GM18870 (cell line): ENCODE measurements around the gene WWC1.
"Not testable (repeated sequence)": the region's sequence is repeated elsewhere in the genome, so short reads cannot be mapped to it uniquely, and the experiment has no call there.

Experiments
- ATAC-seq: cut with Tn5 transposase; IDR thresholded peaks from one replicate; pipeline ENCODE4 v1.9.1; 2021; ENCODE audit warnings: moderate library complexity; ENCODE audit not compliant: unreplicated experiment

The WWC1 gene

DNA sequence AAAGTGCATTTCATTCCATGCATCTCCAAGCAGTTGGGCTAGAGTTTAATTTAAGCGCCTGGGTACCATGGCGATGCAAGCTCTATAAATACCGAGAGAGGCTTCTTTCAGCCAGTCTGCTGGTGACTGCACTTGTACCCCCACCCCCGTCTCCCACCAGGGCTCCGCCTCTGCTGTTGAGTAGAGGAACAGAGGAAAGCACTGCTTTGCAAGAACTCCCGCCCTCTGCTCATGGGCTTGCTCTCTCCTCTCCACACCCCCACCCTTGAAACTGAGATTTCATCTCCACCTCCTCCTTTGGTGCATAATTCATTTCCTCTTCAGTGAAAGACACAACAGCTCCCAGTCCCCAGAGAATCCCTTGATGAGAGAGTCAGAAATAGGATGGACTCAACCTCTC lies 5.1 kb upstream of the WWC1 start:
- no peak for ATAC-seq

DNA sequence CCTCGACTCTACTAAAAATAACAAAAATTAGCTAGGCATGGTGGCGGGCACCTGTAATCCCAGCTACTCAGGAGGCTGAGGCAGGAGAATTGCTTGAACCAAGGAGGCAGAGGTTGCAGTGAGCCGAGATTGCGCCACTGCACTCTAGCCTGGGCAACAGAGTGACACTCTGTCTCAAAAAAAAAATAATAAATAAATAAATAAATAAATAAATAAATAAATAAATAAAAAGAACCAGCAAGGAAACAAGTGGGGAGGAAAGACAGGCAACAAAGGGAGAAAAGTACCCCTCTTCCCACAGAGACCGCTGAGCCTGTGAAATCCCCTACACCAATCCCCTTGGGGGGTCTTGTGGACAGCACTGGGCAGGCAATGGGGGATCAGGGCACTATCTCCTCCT lies 4.6 kb upstream of the WWC1 start:
- not testable (repeated sequence) for ATAC-seq

DNA sequence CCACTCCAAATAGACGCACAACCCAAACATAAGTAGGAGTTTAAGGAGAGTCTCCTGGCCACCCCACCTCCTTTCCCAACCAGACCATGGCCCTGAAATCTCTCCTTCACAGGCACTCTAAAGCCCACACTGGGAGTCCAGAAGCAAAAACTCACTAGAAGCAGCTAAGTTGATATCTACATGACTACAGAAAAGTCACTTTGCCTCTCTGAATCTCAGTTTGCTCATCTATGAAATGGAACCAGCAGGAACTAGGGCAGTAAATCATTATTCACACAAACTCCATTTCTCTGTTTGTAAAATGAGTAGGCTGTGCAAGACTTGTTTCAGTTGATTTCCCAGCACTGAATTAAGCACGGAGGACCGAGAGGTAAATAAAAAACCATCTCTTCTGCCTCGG lies 4.1 kb upstream of the WWC1 start:
- no peak for ATAC-seq

DNA sequence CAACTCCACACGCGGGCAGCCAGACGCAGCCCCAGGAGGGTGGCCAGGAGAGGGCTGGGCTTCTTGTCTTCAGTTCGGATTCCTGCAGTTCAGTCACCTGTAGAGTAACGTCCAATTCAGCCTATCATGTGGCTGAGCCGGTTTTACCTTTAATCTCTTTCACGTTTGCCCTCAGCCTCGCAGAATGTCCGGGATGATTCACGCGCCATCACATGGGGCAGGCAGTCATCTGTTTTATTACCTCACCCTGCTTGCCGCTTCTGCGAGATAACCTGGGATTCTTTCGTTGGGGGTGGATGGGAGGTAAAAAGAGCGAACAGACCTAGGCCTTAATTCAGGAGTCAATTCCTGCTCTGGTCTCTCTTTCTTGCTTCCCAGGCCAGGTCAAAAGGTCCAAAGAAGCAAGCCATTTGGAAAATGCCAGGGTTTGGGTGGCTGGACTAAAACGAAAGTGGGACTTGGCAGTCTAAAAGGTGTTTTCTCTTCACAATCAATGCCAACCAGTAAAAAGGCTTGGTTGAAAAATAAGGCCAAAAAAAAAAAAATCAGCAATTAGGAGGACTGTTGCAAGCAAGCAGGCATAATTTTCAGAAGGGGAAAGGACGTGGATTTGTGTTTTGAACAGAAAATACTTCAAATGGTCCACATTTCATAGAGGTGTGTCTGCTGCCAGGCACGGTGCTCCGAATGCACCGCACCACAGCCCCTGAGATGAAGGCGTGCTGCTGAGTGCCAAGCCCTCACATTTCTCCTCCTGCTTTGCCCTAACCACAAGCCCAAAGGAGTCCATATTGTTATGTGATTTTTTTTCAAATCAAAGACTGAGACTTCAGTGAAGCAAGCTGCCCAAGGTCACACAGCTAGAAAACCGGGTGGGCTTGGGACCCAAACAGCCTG lies 2.8 kb upstream of the WWC1 start:
- no peak for ATAC-seq

DNA sequence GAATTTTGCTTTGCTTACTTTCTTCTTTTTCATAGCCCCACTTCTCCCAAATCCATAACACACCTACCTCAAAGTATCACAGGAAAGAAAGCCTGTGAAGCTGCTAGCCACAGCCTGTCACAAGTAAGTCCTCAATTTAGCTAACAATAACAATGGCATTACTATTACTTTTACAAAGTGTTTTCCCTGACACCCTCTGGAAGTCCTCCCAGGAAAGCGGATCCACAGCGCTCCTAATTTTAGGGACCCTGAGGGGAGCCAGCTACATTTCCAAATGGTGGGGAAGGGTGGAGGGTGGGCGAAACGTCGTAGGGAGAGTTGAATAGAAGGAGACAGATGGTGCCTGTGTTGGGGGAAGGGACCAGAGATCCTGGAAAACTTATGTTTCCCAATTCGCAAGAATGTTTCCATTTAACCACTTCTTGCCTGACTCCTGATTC lies 523 bp upstream of the WWC1 start:
- ATAC-seq: no peak

DNA sequence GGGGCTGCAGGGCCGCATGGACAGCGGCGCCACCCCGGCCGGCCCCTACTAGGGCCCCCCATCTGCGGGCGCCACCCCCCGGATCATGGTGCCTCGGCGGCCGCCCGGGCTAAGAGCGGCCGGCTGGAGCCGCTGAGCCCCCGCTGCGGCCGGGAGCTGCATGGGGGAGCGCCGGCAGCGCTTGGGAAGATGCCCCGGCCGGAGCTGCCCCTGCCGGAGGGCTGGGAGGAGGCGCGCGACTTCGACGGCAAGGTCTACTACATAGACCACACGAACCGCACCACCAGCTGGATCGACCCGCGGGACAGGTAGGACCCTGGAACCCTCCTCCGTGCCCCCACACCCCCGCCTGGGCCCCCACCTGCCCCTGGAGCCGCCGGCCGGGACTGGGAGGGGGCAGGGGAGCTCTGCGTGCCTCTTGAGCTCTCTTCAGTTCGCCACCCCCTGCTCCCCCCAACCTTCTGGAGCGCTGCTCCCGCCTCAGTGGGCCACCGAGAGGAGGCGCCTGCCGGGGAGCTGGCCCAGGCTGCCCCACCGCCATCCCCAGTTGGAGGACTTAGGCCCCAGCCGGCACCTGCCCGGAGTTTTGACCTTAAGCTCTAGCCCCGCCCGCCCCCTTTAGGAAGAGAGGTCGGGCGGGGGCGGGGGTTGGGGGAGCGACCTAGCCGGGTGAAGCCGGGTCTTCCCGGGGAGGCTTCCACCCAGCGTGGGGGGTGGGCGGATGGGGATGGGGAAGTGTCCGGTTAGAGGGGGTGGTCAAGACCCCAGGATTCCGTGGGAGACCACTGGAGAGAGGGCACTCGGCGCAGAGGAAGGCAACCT lies 730 bp downstream of the WWC1 start:
- ATAC-seq: no peak

DNA sequence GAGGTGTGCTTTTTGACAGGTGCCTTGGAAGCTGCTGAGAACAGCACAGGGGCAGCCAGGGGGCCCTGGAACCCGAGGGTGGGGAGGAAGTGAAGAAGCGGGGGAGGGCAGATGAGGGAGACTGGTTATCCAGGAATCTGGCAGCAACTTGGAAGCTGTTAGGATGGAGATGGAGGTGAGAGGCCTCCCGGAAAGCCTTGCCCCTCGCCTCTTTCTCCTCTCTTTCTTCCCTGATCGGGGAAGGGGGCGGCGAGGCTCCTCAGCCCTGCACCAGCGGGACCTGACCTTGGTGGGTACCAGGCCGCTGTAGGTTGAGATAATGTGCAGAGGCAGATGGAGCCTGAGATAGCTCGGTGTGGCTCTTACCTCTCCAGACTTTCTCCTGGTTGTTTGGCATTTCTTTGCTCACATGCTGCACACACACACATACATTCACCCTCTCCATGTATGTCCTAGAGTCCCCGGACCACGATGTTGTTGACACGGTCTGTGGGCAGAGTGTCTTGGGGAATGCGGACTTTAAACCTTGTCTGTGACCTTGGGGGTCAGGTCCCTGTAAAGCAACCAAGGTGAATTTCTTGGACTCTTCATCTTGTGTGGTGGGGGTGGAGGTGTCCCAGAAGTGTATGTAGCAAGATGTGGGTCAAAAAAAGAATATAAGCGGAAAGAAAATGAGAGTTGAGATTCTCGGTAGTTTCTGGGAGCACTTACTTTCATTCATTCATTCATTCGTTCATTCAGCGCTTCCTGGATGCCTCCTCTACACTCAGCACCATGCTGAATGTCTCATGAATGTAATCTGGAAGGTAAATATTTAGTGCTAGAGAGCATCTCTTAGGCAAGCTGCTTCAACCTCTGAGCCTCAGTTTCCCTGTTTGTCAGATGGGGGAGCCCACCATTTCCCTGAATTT lies 1.6 kb downstream of the WWC1 start:
- no peak for ATAC-seq

DNA sequence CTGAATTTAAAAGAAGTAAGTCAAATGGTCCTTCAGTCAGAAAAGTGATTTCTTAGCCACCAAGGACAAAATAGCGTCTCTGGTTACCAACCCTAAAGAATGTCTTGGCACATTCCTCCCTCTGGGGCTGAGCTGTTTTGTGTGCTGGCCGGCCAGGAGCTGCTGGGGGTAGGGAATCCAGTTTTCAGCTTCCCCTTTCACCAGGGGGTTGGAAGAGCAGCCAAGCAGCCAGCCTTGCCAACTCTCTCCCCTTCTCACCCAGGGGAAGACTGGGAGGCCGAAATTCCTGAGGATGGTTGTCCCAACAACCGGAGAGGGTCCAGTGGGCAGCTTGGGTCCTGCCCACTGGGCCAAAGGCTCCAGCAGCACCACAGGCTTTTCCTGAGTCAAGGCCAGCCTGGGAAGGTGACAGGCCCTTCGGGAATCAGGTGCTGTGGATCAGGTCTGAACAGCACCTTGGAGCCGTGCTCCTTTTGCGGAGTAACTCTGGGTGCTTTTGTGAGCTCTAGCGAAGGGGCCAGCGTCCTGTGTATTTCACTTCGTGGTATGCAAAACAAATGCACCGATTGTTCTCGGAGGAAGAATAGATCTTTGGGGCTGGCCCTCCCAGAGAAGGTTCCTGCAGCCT lies 4.2 kb downstream of the WWC1 start:
- ATAC-seq: no peak

DNA sequence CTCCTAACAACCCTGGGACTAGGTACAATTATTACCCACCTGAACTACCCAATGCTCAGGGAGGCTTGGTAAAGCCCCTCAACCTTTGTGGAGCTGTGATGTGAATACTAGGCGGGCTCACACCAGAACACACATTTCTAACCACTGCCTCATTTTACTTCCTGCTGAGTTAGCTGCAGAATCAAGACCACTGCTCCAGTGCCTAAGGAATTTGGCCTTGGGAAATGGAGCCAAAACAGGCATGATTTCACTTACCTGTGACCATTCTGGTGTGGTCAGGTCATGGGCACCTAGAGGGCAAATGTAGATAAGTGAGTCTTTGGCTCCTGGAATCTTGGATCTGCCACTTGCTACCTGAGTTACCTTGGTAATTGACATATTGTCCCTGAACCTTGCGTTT lies 5.2 kb downstream of the WWC1 start:
- ATAC-seq: no peak

DNA sequence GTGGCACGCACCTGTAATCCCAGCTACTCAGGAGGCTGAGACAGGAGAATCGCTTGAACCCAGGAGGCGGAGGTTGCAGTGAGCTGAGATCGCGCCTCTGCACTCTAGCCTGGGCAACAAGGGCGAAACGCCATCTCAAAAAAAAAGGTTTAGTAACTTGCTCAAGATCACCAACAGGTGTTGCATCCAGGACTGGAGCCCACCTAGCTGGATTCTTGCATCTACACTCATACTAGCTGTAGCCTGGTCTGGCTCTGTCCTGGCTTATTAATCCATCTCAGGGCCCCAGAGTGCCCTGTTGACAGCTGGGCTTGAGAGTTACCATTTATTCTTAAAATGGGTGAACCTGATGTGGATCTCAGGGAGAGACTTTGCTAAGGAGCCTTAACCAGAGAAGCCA lies 7.5 kb downstream of the WWC1 start:
- ATAC-seq: no peak

DNA sequence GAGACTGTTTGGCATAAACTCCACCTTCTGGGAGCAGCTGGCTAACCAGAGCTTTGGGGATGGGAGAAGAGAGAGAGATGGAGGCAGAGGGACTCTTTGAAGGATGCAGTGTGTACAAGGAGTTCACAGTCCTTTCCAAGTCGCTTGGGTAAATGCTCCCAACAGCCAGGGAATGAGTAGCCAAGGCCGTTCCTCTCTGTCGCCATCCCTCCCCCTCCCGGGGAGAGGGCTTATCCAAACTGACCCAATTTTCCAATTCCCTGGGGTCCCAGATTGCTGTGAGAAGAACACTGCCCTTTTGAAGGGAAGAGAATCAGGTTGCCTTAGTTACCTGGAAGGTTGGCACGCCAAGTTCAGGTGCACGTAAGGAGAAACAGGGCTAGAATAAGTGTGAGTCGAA lies 7.9 kb downstream of the WWC1 start:
- ATAC-seq: no peak

DNA sequence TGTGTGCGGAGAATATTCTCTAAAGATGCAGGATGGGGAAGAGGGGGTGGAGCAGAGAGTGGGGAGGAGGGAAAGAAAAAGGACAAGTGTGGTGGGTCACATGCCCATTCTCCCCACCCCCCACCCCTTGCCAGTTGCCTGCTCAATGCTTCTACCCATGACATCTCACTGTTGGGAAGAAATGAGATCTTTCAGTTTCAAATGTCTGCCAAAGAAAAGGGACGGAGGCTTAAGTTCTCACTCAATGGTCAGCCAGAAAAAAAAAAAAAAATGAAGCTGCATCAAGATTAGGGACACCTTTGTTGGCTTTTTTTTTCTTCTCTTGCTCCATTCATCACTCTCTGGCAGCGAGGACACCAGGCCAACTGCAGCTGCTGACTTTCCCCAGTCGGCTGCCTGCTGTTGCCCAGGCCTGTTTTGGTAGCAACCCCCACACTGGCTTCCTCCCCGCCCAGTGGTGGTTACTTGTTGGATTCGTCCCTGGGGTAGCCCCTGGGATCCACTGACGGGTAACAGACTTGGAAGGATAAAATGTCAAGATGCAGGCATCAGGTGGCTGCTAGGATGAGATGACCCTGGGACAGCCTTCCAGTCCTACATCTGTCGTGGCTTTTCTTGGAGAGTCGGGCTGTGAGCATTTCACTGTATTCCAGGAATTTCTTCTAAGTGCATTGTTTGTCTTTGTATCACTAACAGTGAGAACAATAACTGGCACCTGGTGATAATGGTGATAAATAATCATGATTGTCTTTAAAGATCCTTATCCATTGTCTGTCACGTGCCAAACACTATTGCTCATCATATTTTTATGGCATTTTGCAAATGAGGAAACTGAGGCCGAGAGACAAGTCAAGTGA lies 9.1 kb downstream of the WWC1 start:
- no peak for ATAC-seq

DNA sequence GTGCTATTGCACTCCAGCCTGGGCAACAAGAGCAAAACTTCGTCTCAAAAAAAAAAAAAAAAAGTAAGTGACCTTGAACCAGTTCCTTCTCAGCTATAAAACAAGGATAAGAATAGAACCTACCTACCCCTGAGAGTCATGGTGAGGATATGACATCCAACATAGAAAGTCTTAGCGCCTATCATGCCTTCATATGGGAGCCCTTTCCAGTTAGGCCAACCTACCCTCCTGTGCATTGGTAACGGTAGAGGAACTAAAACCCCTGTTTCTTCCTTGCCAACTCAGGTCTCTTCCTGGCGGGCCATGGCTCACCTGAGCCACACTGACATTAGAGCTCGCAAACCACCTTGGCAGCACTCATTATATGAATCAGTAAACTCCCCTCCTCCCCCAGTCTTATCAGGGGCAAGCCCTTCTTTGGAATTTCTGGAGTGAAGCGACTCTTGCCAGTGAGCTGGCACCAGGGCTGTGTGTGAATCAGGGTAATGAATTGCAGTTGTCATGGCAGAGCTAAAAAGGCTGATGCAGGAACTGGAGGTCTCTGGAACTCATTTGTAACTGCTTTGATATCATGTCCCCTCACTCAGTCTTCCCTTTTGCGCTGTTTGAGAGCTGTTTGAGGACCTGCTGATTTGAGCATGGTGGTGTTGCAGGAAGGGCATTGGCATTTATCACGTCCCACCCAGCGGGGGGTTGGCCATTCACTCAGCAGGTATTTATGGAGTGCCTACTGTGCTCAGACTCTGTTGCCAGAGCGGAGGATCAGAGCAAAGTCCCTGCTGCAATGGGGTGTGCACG lies 10.3 kb downstream of the WWC1 start:
- no peak for ATAC-seq

DNA sequence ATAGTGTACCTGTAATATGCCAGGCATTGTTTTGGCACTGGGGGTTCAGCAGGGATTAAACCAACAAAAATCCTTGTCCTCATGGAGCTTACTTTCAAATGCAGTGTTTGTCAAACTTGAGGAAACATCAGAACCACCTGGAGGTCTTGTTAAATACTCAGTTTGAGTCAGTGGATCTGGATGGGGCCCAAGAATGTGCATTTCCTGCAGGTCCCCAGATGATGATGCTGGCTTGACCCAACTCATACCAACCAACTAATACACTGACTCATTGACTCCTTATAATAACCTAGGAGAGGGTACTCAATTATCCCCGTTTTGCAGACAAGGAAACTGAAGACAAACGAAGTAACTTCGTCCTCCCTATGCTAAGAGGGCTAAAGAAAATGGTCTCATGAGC lies 11.3 kb downstream of the WWC1 start:
- ATAC-seq: no peak

DNA sequence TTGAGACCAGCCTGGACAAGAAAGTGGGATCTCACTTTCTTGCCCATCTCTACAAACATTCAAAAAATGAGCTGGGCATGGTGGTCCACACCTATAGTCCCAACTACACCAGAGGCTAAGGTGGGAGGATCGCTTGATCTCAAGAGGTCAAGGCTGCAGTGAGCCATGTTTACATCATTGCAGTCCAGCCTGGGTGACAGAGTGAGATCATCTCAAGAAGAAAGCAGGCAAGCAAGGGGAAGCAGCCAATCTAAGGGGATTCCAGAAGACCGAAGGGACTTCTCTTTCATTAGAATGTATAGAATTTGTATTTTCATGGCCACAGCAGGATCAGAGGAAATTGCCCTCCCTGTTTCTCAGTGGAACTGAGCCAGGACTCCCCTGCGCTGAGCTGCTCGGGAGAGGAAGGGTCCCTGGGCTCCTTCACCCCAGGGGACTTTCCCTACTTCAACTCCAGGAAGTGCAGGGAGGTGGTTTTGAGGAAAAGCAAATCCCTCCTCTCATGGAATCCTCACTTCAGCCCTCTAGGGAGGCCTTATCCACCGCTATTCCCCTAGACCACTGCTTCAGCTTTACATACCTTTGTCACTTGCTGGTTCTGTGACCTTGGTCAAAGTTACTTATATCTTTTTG lies 12.1 kb downstream of the WWC1 start:
- no peak for ATAC-seq

DNA sequence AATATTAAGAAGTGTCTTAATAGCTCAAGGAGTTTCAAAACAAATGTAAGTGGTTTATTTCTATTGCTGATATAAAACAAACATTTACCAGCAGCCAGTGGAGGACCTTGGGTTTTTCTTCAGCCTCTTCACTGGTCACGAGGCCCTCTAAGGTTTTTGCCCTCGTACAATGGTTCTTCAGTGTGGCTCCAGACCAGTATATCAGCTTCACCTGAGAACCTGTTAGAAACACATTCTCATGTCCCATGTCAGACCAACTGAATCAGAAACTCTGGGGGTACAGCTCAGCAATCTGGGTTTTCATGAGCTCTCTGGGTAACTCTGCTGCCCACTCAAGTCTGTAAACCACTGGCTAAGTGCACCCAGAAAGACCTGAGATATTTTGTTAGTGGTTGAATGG lies 12.9 kb downstream of the WWC1 start:
- no peak for ATAC-seq

DNA sequence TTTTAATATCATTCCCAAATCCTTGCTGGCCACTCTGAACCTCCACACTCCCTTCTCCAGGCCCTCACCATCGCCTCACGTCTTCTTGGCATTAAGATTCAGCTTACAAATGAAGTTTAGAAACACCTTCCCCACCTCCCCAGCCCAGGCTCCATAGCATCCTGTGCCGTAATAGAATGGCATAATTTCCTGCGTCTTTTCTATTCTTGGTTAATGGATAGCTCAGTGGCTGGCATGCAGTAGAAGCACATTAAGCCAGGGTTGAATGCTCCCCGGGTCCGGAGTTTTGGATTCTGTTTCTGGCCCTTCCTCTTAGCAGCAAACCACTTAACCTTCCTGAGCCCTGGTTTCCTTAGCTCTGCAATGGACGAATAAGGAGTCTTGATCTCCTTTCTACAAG lies 13.8 kb downstream of the WWC1 start:
- no peak for ATAC-seq

DNA sequence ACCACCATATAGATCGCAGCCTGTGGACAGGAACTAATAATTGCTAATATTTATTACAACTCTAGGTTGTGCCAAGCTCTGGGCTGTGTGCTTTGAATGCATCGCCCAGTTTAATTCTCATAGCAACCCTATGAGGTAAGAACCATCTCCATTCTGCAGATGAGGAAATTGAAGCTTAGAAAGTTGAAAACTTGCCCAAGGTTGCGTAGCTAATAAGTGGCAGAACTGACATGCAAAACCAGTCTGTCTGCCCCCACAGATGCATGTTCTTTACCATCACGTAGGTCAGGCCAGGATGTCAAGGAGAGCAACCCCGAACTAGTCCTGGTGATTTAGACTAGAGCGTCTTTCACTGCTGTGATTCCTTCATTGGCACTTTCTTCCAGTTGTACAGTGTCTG lies 15.6 kb downstream of the WWC1 start:
- ATAC-seq: no peak
